ENCODE results near the gene RIOK3. TPM values are rescaled to one million over a fixed set of nuclear protein-coding genes. Genes with fewer than 3 reads are reported as not detected.

Gene RIOK3
- total RNA-seq, 3 donors from 2014 or later (not counting 1 experiment from before 2014, with no cell fraction given) = 164 to 233 (median 182) TPM

- Histone ChIP-seq H3K4me3 (ENCODE audit: low read length) (no peak overlapping the region), H3K27ac (ENCODE audit: low read length) (no peak overlapping the region), H3K36me3 (ENCODE audit: control insufficient read depth, insufficient read depth, low read length) (no peaks in the 10 kb centered on the region), H3K27me3 (ENCODE audit: control insufficient read depth, insufficient read depth, low read length) (no peaks in the 10 kb centered on the region), H3K9me3 (ENCODE audit: control insufficient read depth, insufficient read depth, low read length) (no peaks in the 10 kb centered on the region), H3K4me1 (ENCODE audit: control insufficient read depth, insufficient read depth, low read length) (no peaks in the 10 kb centered on the region)
- H3K4me1 Mint-ChIP-seq = peaks cover 6 to 10% of the 10 kb centered on the region in 2 donors
- ATAC-seq = no peak
- TF ChIP-seq, protein P1, sequence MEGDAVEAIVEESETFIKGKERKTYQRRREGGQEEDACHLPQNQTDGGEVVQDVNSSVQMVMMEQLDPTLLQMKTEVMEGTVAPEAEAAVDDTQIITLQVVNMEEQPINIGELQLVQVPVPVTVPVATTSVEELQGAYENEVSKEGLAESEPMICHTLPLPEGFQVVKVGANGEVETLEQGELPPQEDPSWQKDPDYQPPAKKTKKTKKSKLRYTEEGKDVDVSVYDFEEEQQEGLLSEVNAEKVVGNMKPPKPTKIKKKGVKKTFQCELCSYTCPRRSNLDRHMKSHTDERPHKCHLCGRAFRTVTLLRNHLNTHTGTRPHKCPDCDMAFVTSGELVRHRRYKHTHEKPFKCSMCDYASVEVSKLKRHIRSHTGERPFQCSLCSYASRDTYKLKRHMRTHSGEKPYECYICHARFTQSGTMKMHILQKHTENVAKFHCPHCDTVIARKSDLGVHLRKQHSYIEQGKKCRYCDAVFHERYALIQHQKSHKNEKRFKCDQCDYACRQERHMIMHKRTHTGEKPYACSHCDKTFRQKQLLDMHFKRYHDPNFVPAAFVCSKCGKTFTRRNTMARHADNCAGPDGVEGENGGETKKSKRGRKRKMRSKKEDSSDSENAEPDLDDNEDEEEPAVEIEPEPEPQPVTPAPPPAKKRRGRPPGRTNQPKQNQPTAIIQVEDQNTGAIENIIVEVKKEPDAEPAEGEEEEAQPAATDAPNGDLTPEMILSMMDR (IDR thresholded peaks at IDR 0.05) = no peak
- H3K36me3 Mint-ChIP-seq = no peaks in the 10 kb centered on the region
- intact Hi-C loops (cut with micrococcal nuclease) = no loop called here
- no peak overlapping the region for H3K27ac Mint-ChIP-seq
- WGBS (ENCODE audit: insufficient coverage) = 85% methylated on average over 2 of the region's 2 CpGs
- H3K27me3 Mint-ChIP-seq (ENCODE audit: low read depth in 2 of 2) = no peaks in the 10 kb centered on the region
- DNase-seq = no peak
- no peak overlapping the region for H3K4me3 Mint-ChIP-seq
- no peaks in the 10 kb centered on the region for H3K9me3 Mint-ChIP-seq
Observed at GRCh38 chr18:23406271-23406787, 46.8 kb upstream of the RIOK3 start.

DNA sequence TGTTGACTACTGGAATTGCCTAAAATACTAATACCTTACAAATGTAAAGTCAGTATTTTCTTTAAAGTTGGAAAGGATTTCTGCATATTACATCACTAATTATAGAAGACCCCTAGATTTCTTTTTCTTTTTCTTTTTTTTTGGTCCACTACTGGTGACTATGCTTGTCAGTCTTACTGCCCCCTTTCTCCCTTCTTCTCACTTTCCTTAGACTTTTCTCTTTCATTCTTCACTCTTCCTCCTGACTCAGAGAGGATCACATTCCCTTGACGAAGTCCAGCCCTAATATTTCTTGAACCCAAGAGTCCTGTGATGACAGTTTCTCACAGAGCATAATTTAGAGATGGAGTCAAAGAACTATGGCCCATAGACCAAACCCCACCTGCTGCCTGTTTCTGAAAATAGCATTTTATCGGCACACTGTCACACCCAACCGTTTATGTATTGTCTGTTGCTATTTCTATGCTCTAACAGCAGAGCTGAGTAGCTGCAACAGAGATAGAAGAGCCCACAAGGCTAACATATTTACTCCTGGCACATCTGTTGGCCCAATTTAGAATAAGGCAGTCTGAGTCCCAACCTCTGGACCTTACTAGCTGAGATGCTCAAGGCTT is 40.6 kb upstream of the RIOK3 start:
- Mint-ChIP-seq H3K9me3 (no peaks in the 10 kb centered on the region), H3K27me3 (ENCODE audit: low read depth in 2 of 2) (no peaks in the 10 kb centered on the region), H3K27ac (no peak overlapping the region), H3K4me1 (peaks cover 0 to 7% of the 10 kb centered on the region in 2 donors), H3K36me3 (no peaks in the 10 kb centered on the region), H3K4me3 (no peak overlapping the region)
- TF ChIP-seq, protein P1 (IDR thresholded peaks at IDR 0.05) = no peak
- no peak for DNase-seq
- no peaks in the 10 kb centered on the region for H3K27me3 ChIP-seq (ENCODE audit: control insufficient read depth, insufficient read depth, low read length)
- 84% methylated on average over 3 of the region's 3 CpGs for WGBS (ENCODE audit: insufficient coverage)
- H3K4me3 ChIP-seq (ENCODE audit: low read length) = no peak overlapping the region
- no peak for ATAC-seq
- intact Hi-C loops (cut with micrococcal nuclease) = loop anchor here (5.0 kb wide), 3 partner anchors 380 to 600 kb away; partner anchors contain the start of gene RBBP8
- H3K9me3 ChIP-seq (ENCODE audit: control insufficient read depth, insufficient read depth, low read length) = no peaks in the 10 kb centered on the region
- H3K36me3 ChIP-seq (ENCODE audit: control insufficient read depth, insufficient read depth, low read length) = no peaks in the 10 kb centered on the region
- no peak overlapping the region for H3K27ac ChIP-seq (ENCODE audit: low read length)
- H3K4me1 ChIP-seq (ENCODE audit: control insufficient read depth, insufficient read depth, low read length) = no peaks in the 10 kb centered on the region

DNA sequence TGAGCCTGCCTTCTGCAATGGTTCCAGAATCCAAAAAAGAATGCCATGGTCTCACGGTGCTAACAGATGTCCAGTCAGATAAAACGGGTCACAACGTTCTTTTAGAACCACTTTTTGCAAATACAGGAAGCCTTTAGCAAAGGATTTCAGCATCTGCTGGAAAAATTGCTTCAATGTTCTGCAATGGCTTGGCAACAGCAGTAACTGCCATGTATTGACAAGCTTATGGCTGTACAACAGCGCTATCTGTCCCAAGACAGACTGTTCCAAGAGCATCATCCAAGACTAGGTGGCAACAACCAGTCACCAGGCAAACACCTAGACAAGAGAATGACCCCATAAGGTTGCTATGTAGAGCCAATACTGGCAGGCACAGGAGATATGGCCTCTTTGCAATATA is 37.6 kb upstream of the RIOK3 start:
- Histone ChIP-seq H3K4me1 (ENCODE audit: control insufficient read depth, insufficient read depth, low read length) (no peaks in the 10 kb centered on the region), H3K27me3 (ENCODE audit: control insufficient read depth, insufficient read depth, low read length) (no peaks in the 10 kb centered on the region)
- no peaks in the 10 kb centered on the region for H3K4me1 Mint-ChIP-seq

More for the DNA sequence above, 37.6 kb upstream of the RIOK3 start:
- WGBS (ENCODE audit: insufficient coverage) = 73% methylated on average over 4 of the region's 4 CpGs
- H3K36me3 ChIP-seq (ENCODE audit: control insufficient read depth, insufficient read depth, low read length) = no peaks in the 10 kb centered on the region
- no peaks in the 10 kb centered on the region for H3K36me3 Mint-ChIP-seq
- ATAC-seq = no peak
- no peak overlapping the region for H3K27ac Mint-ChIP-seq
- no peak overlapping the region for H3K4me3 ChIP-seq (ENCODE audit: low read length)
- intact Hi-C loops (cut with micrococcal nuclease) = no loop called here
- no peaks in the 10 kb centered on the region for H3K9me3 Mint-ChIP-seq
- no peak for DNase-seq
- no peaks in the 10 kb centered on the region for H3K9me3 ChIP-seq (ENCODE audit: control insufficient read depth, insufficient read depth, low read length)
- TF ChIP-seq, protein P1 (IDR thresholded peaks at IDR 0.05) = no peak
- no peak overlapping the region for H3K4me3 Mint-ChIP-seq
- no peak overlapping the region for H3K27ac ChIP-seq (ENCODE audit: low read length)
- no peaks in the 10 kb centered on the region for H3K27me3 Mint-ChIP-seq (ENCODE audit: low read depth in 2 of 2)
